Endothelial cell of umbilical vein (primary cell): Measurements from ENCODE around the gene BCL2. TPM values are rescaled to one million over a fixed set of nuclear protein-coding genes. Genes with fewer than 3 reads are reported as not detected.

Experiments used
- BruUV-seq: library from RNA; stranded (reverse); fragments of 400-500 nt; replicated peaks from 2 replicates; lab custom pipeline; 2021; lab: Mats Ljungman, UMichigan
- CTCF ChIA-PET: fragments of 300-600, 350-600 bp; sonication (Branson Sonifier 250); formaldehyde crosslinking; loops from one replicate; lab custom pipeline; 2021; ENCODE audit warnings: antibody characterized with exemption, inconsistent platforms; lab: Charles Lee
- POLR2A ChIA-PET: fragments of 300-600, 350-600 bp; sonication (Branson Sonifier 250); formaldehyde crosslinking; loops from one replicate; lab custom pipeline; 2021; ENCODE audit warnings: antibody characterized with exemption, inconsistent platforms; lab: Charles Lee
- DNase-seq: peaks from one replicate; pipeline ENCODE4 v3.0.0-alpha.2; 2011; ENCODE audit warnings: low read depth, low spot score
- FAIRE-seq: peaks from 2 replicates; lab custom pipeline; 2011; peaks lifted over from hg19 to GRCh38; lab: Jason Lieb, UNC
- H2AFZ ChIP-seq: 2 replicates; pipeline ENCODE4 v1.6.0; 2012; ENCODE audit warnings: low read depth, low read length, control low read depth, inconsistent platforms
- H3K27ac ChIP-seq: 2 replicates; pipeline ENCODE4 v1.5.1; 2011; ENCODE audit warnings: low read depth, mild to moderate bottlenecking, control low read depth, low read length, moderate library complexity; ENCODE audit not compliant: insufficient read depth
- H3K27me3 ChIP-seq, 2 experiments: 2 replicates each; pipeline versions ENCODE4 v1.6.0 to v1.6.1; 2011; ENCODE audit warnings: low read length in 2 of 2, mixed read lengths in 1 of 2; ENCODE audit not compliant: control insufficient read depth in 2 of 2, insufficient read depth in 2 of 2
- H3K36me3 ChIP-seq, 2 experiments: 2 replicates in 1 of 2; 3 replicates in 1 of 2; pipeline ENCODE4 v1.5.1; 2011; ENCODE audit warnings: low read length in 2 of 2, mild to moderate bottlenecking in 1 of 2, moderate library complexity in 1 of 2; ENCODE audit not compliant: control insufficient read depth in 2 of 2, insufficient read depth in 2 of 2; ENCODE audit errors: extremely low read depth in 1 of 2
- H3K4me1 ChIP-seq: 3 replicates; pipeline ENCODE4 v1.5.1; 2011; ENCODE audit warnings: mild to moderate bottlenecking, low read length; ENCODE audit not compliant: control insufficient read depth, insufficient read depth; ENCODE audit errors: extremely low read depth
- H3K4me2 ChIP-seq: 2 replicates; pipeline ENCODE4 v1.6.1; 2011; ENCODE audit warnings: low read length, control low read depth, mixed read lengths; ENCODE audit not compliant: insufficient read depth
- H3K4me3 ChIP-seq, 3 experiments: fragments of 200-600 bp in 1 of 3; sonication (generic), shearing (Covaris generic) in 1 of 3; replicated peaks in 1 of 3; 2 replicates each; pipeline ENCODE4 v1.5.1; 2011 to 2016; ENCODE audit warnings: control low read depth in 3 of 3, low read length in 3 of 3, mild to moderate bottlenecking in 2 of 3, inconsistent platforms in 1 of 3, low read depth in 1 of 3, moderate library complexity in 1 of 3; ENCODE audit not compliant: insufficient read depth in 1 of 3
- H3K79me2 ChIP-seq: 2 replicates; pipeline ENCODE4 v1.6.0; 2012; ENCODE audit warnings: low read length, inconsistent platforms; ENCODE audit not compliant: control insufficient read depth, insufficient read depth
- H3K9ac ChIP-seq: replicated peaks from 2 replicates; pipeline ENCODE3; 2011; ENCODE audit warnings: low read length, control low read depth; ENCODE audit not compliant: insufficient read depth; ENCODE audit errors: extremely low read depth
- H3K9me1 ChIP-seq: replicated peaks from 3 replicates; pipeline ENCODE4 v1.6.0; 2011; ENCODE audit warnings: mild to moderate bottlenecking, low read length; ENCODE audit not compliant: control insufficient read depth, insufficient read depth; ENCODE audit errors: extremely low read depth
- H3K9me3 ChIP-seq: replicated peaks from 2 replicates; pipeline ENCODE4 v1.5.1; 2012; ENCODE audit warnings: low read length, inconsistent platforms; ENCODE audit not compliant: control insufficient read depth, insufficient read depth
- H4K20me1 ChIP-seq: replicated peaks from 2 replicates; pipeline ENCODE3; 2011; ENCODE audit warnings: mild to moderate bottlenecking, low read length; ENCODE audit not compliant: control insufficient read depth, insufficient read depth; ENCODE audit errors: extremely low read depth
- EZH2 ChIP-seq: IDR thresholded peaks from 2 replicates; pipeline ENCODE4 v1.6.1; 2012; ENCODE audit warnings: borderline replicate concordance, low read depth, mild to moderate bottlenecking, moderate library complexity, low read length, inconsistent platforms; ENCODE audit not compliant: severe bottlenecking
- FOS ChIP-seq: IDR thresholded peaks from 2 replicates; pipeline ENCODE4 v1.6.1; 2011; ENCODE audit warnings: mild to moderate bottlenecking, low read length, moderate library complexity, borderline replicate concordance; ENCODE audit not compliant: insufficient read depth
- JUN ChIP-seq: IDR thresholded peaks from 2 replicates; pipeline ENCODE4 v1.6.1; 2011; ENCODE audit warnings: borderline replicate concordance, low read depth; ENCODE audit not compliant: insufficient read length, insufficient read depth
- MYC ChIP-seq: IDR thresholded peaks from one replicate; pipeline ENCODE4 v1.6.1; 2011; ENCODE audit warnings: mild to moderate bottlenecking, low read depth, low read length
- POLR2AphosphoS5 ChIP-seq: IDR thresholded peaks from 2 replicates; pipeline ENCODE4 v1.6.1; 2012; ENCODE audit warnings: low read depth, mild to moderate bottlenecking, control low read depth, low read length, moderate library complexity; ENCODE audit not compliant: insufficient read depth
- dilution Hi-C: fragments of 300-500 bp; cut with MboI; formaldehyde crosslinking; loops from one replicate; pipeline ENCODE4 v1.15.0; 2019; ENCODE audit warnings: low sequenced_read_pairs; ENCODE audit not compliant: extremely low pct_ligation_motif_present
- intact Hi-C: fragments of 100-400 bp; cut with micrococcal nuclease; formaldehyde crosslinking; loops from one replicate; pipeline ENCODE4 v1.10.0; 2022
- polyA plus RNA-seq, 4 experiments: library from polyadenylated mRNA; depleted of rRNA in 3 of 4; stranded (reverse) in 3 of 4; unstranded in 1 of 4; fragments of >200 nt; gene quantifications; 2 replicates each; pipeline versions ENCODE4 v1.2.1 to v1.2.3, GENCODE V29; 2011 to 2012; ENCODE audit warnings: missing spikeins in 1 of 4
- total RNA-seq: library from RNA; stranded (reverse); gene quantifications from 2 replicates; pipeline ENCODE4 v1.2.3, GENCODE V29; 2021
- TF ChIP-seq, protein P1 (sequence below): IDR thresholded peaks from 2 replicates; pipeline ENCODE4 v1.6.1; 2011; ENCODE audit not compliant: insufficient read depth, insufficient read length
- TF ChIP-seq, protein P2 (sequence below), 2 donors: IDR thresholded peaks; 1 replicate in 1 of 2; 2 replicates in 1 of 2; pipeline ENCODE4 v1.5.1; 2011; ENCODE audit warnings: low read length in 2 of 2, mild to moderate bottlenecking in 2 of 2, moderate library complexity in 2 of 2, control low read depth in 1 of 2, inconsistent platforms in 1 of 2, low read depth in 1 of 2; ENCODE audit not compliant: insufficient read depth in 1 of 2; ENCODE audit errors: extremely low read depth in 1 of 2

The BCL2 gene
- total and polyA plus RNA-seq, 2 donors (not counting 3 experiments of a cell fraction or from before 2014, with no cell fraction given) = 0.35 to 5.0 TPM

DNA sequence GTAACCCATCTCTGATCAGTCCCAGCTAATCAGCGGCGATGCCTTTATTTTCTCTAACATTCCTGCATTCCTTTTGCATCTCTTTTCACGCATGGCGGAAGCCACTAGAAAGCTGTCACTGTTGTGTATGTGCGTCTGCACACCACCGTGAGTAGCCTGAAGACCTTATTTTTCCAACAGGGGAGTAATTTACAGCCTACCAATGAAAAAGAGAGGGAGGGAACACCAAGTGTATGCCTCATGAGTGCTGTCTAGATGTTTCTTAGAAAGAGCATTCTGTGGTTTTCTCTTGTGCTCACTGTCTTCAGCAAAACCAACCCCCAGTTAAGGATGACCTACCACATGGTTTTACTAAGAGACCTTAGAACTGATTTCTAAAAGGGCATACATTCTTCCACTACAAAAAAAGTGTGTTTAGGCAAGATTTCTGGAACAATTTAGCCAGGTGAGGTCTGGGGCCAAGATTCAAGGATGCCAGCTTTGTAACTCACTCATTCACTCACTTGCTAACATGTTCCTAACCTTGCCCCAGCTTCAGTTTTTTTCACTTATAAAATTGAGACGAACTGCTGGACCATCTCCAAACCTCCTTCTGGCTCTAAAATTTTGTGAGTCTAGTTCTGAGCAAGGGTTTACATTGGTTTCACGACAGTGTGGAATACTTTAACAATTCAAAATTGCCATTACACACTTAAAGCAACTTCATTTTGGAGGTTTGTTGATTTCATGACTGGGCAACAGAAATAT, 51.4 kb downstream of the BCL2 start:
- Histone ChIP-seq H2AFZ (no peak overlapping the region), H3K36me3 (no peaks in the 10 kb centered on the region), H3K4me1 (no peaks in the 10 kb centered on the region), H3K27ac (no peak overlapping the region), H3K4me3 (no peak overlapping the region), H3K9ac (no peak overlapping the region), H3K79me2 (no peaks in the 10 kb centered on the region), H3K9me1 (no peaks in the 10 kb centered on the region), H3K4me2 (no peak overlapping the region), H4K20me1 (no peaks in the 10 kb centered on the region), H3K27me3 (peaks cover 2% of the 10 kb centered on the region in 2 experiments), H3K9me3 (no peaks in the 10 kb centered on the region)
- no TSS peak for BruUV-seq
- intact Hi-C loops = no loop called here
- DNase-seq (no peak), FAIRE-seq (no peak)
- dilution Hi-C loops = no loop called here
- TF ChIP-seq, protein P1, sequence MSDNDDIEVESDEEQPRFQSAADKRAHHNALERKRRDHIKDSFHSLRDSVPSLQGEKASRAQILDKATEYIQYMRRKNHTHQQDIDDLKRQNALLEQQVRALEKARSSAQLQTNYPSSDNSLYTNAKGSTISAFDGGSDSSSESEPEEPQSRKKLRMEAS = no peak
- CTCF ChIA-PET = no interaction called here
- POLR2A ChIA-PET = no interaction called here

DNA sequence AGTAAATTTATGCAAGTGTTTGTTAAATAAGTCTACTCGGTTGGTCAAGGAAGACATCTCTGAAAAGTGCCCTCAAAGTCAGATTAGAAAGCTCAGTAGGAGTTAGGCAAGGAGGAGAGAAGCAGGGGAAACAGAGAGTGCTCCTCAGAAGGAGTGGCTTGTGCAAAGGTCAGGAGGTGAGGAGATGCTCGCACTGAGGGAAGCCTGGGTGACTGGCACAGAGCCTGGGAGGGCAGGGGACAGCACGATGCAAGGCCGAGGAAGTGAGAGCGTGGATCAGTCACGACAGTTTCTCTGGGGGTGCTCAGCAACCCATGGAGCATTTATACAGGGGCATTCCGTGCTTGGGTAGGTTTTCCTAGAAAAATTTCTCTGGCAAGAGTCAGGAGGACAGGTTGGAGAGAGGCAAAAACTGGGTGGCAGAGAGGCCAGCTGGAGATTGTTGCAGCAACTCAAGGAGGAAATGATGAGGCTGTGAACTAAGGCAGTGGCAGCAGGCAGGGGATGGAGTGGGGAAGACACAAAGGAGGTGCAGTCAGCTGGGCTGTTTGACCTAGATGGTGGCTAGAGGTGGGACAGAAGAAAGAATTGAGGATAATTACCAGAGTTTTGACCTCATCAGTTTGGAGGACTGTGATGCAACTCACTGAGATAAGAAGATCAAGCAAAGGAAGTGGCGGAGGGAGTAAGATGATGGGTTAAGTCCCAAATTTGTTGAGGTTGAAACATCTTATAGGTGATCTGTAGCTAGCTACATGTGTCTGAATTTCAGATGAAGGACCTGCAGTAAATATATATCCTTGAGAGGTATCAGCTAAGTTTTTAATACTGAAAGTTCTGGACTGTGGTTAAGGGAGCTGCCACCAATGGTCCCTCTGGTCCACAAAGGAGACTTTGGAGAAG, 52.4 kb downstream of the BCL2 start:
- H3K9ac ChIP-seq = no peak overlapping the region
- H3K9me1 ChIP-seq = no peaks in the 10 kb centered on the region
- H3K79me2 ChIP-seq = no peaks in the 10 kb centered on the region
- H4K20me1 ChIP-seq = no peaks in the 10 kb centered on the region
- dilution Hi-C loops = no loop called here
- FAIRE-seq (no peak), DNase-seq (no peak)
- no peaks in the 10 kb centered on the region for H3K36me3 ChIP-seq
- peaks cover 2% of the 10 kb centered on the region in 2 experiments for H3K27me3 ChIP-seq
- POLR2A ChIA-PET = no interaction called here
- H3K27ac ChIP-seq = no peak overlapping the region
- H2AFZ ChIP-seq = no peak overlapping the region
- BruUV-seq = no TSS peak
- no peaks in the 10 kb centered on the region for H3K4me1 ChIP-seq
- H3K4me3 ChIP-seq = no peak overlapping the region
- TF ChIP-seq MYC = no peak
- TF ChIP-seq EZH2 = no peak
- TF ChIP-seq, protein P1 = no peak
- TF ChIP-seq JUN = no peak
- TF ChIP-seq FOS = no peak
- no peak for TF ChIP-seq POLR2AphosphoS5
- TF ChIP-seq, protein P2, sequence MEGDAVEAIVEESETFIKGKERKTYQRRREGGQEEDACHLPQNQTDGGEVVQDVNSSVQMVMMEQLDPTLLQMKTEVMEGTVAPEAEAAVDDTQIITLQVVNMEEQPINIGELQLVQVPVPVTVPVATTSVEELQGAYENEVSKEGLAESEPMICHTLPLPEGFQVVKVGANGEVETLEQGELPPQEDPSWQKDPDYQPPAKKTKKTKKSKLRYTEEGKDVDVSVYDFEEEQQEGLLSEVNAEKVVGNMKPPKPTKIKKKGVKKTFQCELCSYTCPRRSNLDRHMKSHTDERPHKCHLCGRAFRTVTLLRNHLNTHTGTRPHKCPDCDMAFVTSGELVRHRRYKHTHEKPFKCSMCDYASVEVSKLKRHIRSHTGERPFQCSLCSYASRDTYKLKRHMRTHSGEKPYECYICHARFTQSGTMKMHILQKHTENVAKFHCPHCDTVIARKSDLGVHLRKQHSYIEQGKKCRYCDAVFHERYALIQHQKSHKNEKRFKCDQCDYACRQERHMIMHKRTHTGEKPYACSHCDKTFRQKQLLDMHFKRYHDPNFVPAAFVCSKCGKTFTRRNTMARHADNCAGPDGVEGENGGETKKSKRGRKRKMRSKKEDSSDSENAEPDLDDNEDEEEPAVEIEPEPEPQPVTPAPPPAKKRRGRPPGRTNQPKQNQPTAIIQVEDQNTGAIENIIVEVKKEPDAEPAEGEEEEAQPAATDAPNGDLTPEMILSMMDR (IDR thresholded peaks at IDR 0.05; ENCODE audit: extremely low read depth in 1 of 2, insufficient read depth in 1 of 2, low read depth in 1 of 2, low read length in 2 of 2) = no peak
- intact Hi-C loops = no loop called here
- CTCF ChIA-PET = no interaction called here
- no peaks in the 10 kb centered on the region for H3K9me3 ChIP-seq
- no peak overlapping the region for H3K4me2 ChIP-seq
